ENCODE data around the gene GNAQ.

DNA sequence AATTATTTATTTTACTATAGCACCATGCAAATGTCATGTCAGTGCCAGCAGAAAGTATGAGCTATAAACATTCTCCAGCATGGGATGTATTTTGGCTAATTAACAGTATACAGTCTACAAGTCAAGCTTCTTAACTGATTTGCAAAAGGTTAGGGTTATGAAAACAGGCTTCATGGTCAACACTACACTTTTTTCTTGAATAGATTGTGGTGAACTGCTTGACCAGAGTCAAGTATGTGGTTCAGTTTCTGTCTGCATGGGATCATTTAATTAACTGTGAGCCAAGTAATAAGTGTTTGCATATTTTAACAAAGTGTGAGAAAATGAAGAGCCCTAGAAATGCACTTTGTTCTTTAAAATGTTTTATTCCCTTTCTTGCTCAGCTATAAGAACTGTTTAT, 14.5 kb upstream of the GNAQ start:
- TF ChIP-seq RAD21 (IDR thresholded peaks at IDR 0.05) (no peak), MAX (IDR thresholded peaks at IDR 0.05) (no peak)
